Upper lobe of left lung (tissue), 4 donors: ENCODE measurements around the gene WFIKKN1.

Experiments
- CTCF ChIP-seq, 6 experiments: fragments of 450-650 bp in 4 of 6; fragments of 200-600 bp in 2 of 6; sonication (generic) in 2 of 6; IDR thresholded peaks; one replicate each; pipeline ENCODE4 v1.5.1; 2016 to 2019; ENCODE audit warnings: antibody characterized with exemption in 6 of 6
- EP300 ChIP-seq, 4 donors: sonication (generic); formaldehyde crosslinking; IDR thresholded peaks; one replicate each; pipeline ENCODE4 v1.5.1; 2017; ENCODE audit warnings: antibody characterized with exemption in 4 of 4, control low read depth in 2 of 4

GRCh38 chr16:630815-631405 is at the start of gene WFIKKN1:
- TF ChIP-seq CTCF (IDR thresholded peaks at IDR 0.05) (no peak), EP300 (IDR thresholded peaks at IDR 0.05) (no peak)
